ENCODE data around the gene BUB1. TPM values are rescaled to one million over a fixed set of nuclear protein-coding genes. Genes with fewer than 3 reads are reported as not detected.

BUB1 gene
- total RNA-seq, 1 donor, result 4.7 TPM

- H3K4me3 ChIP-seq (ENCODE audit: insufficient read depth, low read length), result no peak overlapping the region
- H3K4me2 ChIP-seq (ENCODE audit: insufficient read depth, low read length), result no peak overlapping the region
- no peaks in the 10 kb centered on the region for H3K9me3 ChIP-seq (ENCODE audit: low read depth, low read length)
- H3K27ac ChIP-seq (ENCODE audit: low read depth, low read length), result no peak overlapping the region
- no peaks in the 10 kb centered on the region for H3K4me1 ChIP-seq (ENCODE audit: insufficient read depth, low read length)
- H3K79me2 ChIP-seq (ENCODE audit: insufficient read depth, low read length), result no peaks in the 10 kb centered on the region
- peaks cover 60% of the 10 kb centered on the region for H3K27me3 ChIP-seq (ENCODE audit: insufficient read depth, low read length)
- H4K20me1 ChIP-seq (ENCODE audit: insufficient read depth, low read length), result no peaks in the 10 kb centered on the region
- no peaks in the 10 kb centered on the region for H3K36me3 ChIP-seq (ENCODE audit: insufficient read depth, low read length)
- no peak for TF ChIP-seq CTCF (IDR thresholded peaks at IDR 0.05; ENCODE audit: extremely low read depth, low read depth, low read length)
- DNase-seq (ENCODE audit: insufficient read length, low spot score, missing footprints), result no peak
- no peak overlapping the region for H2AFZ ChIP-seq (ENCODE audit: low read length)
Observed at GRCh38 chr2:110724820-110725219, 47.0 kb upstream of the BUB1 start.

- Histone ChIP-seq H3K27me3 (ENCODE audit: insufficient read depth, low read length) (peaks cover 55% of the 10 kb centered on the region), H3K4me2 (ENCODE audit: insufficient read depth, low read length) (no peak overlapping the region), H3K4me1 (ENCODE audit: insufficient read depth, low read length) (peaks cover 5% of the 10 kb centered on the region), H2AFZ (ENCODE audit: low read length) (no peak overlapping the region), H4K20me1 (ENCODE audit: insufficient read depth, low read length) (no peaks in the 10 kb centered on the region), H3K9me3 (ENCODE audit: low read depth, low read length) (no peaks in the 10 kb centered on the region), H3K27ac (ENCODE audit: low read depth, low read length) (no peak overlapping the region), H3K36me3 (ENCODE audit: insufficient read depth, low read length) (no peaks in the 10 kb centered on the region), H3K79me2 (ENCODE audit: insufficient read depth, low read length) (no peaks in the 10 kb centered on the region), H3K4me3 (ENCODE audit: insufficient read depth, low read length) (no peak overlapping the region)
- TF ChIP-seq CTCF (IDR thresholded peaks at IDR 0.05; ENCODE audit: extremely low read depth, low read depth, low read length), result no peak
- DNase-seq (ENCODE audit: insufficient read length, low spot score, missing footprints), result no peak
Observed at GRCh38 chr2:110720547-110720946, 42.7 kb upstream of the BUB1 start.

- DNase-seq (ENCODE audit: insufficient read length, low spot score, missing footprints), result no peak
Observed at GRCh38 chr2:110718990-110719389, 41.1 kb upstream of the BUB1 start.

GRCh38 chr2:110718382-110718781, 40.5 kb upstream of the BUB1 start:
- H4K20me1 ChIP-seq (ENCODE audit: insufficient read depth, low read length), result no peaks in the 10 kb centered on the region
- H3K36me3 ChIP-seq (ENCODE audit: insufficient read depth, low read length), result no peaks in the 10 kb centered on the region
- H3K4me1 ChIP-seq (ENCODE audit: insufficient read depth, low read length), result peaks cover 5% of the 10 kb centered on the region
- no peak overlapping the region for H3K4me3 ChIP-seq (ENCODE audit: insufficient read depth, low read length)
- DNase-seq (ENCODE audit: insufficient read length, low spot score, missing footprints), result no peak
- no peak overlapping the region for H3K4me2 ChIP-seq (ENCODE audit: insufficient read depth, low read length)
- TF ChIP-seq CTCF (IDR thresholded peaks at IDR 0.05; ENCODE audit: extremely low read depth, low read depth, low read length), result no peak
- no peaks in the 10 kb centered on the region for H3K9me3 ChIP-seq (ENCODE audit: low read depth, low read length)
- no peaks in the 10 kb centered on the region for H3K79me2 ChIP-seq (ENCODE audit: insufficient read depth, low read length)
- no peak overlapping the region for H2AFZ ChIP-seq (ENCODE audit: low read length)
- H3K27me3 ChIP-seq (ENCODE audit: insufficient read depth, low read length), result peaks cover 61% of the 10 kb centered on the region
- H3K27ac ChIP-seq (ENCODE audit: low read depth, low read length), result no peak overlapping the region

More at GRCh38 chr2:110718990-110719389, 41.1 kb upstream of the BUB1 start:
- H3K4me1 ChIP-seq (ENCODE audit: insufficient read depth, low read length), result peaks cover 5% of the 10 kb centered on the region
- no peak overlapping the region for H3K4me3 ChIP-seq (ENCODE audit: insufficient read depth, low read length)
- H3K27me3 ChIP-seq (ENCODE audit: insufficient read depth, low read length), result peaks cover 61% of the 10 kb centered on the region
- no peak overlapping the region for H2AFZ ChIP-seq (ENCODE audit: low read length)
- no peaks in the 10 kb centered on the region for H3K36me3 ChIP-seq (ENCODE audit: insufficient read depth, low read length)
- H3K79me2 ChIP-seq (ENCODE audit: insufficient read depth, low read length), result no peaks in the 10 kb centered on the region
- H3K27ac ChIP-seq (ENCODE audit: low read depth, low read length), result no peak overlapping the region
- no peaks in the 10 kb centered on the region for H4K20me1 ChIP-seq (ENCODE audit: insufficient read depth, low read length)
- H3K9me3 ChIP-seq (ENCODE audit: low read depth, low read length), result no peaks in the 10 kb centered on the region
- no peak overlapping the region for H3K4me2 ChIP-seq (ENCODE audit: insufficient read depth, low read length)
- no peak for TF ChIP-seq CTCF (IDR thresholded peaks at IDR 0.05; ENCODE audit: extremely low read depth, low read depth, low read length)

Data from osteoblast (primary cell).